NCI-H2081 treated with DMSO at 0.1 percent for 48 hours (cell line): ENCODE data around the gene LOC128125822.
"Not testable (repeated sequence)": the region's sequence is repeated elsewhere in the genome, so short reads cannot be mapped to it uniquely, and the experiment has no call there.

Experiments used
- DNase-seq: peaks from one replicate; lab custom pipeline; 2025; lab: John Stamatoyannopoulos, UW

LOC128125822 gene

DNA sequence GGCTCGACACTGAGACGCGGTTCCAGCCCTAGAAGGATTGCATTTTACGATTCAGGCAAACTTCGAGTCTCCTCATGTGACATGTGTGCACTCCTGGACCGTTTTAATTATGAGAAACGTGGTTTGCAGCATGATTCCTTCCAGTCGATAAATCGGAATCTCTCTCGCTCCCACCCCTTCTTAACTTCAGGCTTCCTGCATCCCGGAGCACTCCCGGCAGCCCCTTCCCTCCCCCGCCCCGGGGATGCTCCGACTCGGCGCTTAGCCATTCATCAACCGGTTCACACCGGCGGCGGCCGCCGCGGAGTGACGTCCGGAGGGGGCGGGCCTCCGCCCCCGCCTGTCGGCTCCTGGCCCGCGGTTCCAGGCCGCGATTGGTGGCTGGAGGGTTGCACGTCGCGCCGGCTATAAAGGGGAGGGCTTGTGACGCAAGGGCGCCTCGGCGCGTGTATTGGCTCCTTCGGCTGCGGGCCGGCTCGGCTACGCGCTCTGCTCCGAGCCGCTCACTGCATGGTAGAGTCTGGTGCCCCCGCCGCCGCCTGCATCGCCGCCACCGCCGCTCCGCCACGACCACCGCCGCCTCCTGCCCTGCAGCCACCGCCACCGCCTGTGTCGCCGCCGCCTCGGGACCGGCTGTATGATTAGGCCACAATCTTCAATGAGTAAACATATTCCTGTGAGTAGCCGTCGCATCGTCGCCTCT, at the start of gene LOC128125822, which contains the start of gene PTP4A1:
LOC128125822 (plus strand) TSS at position 437 of the 703 bp plus-strand sequence.
PTP4A1 (plus strand) TSS at position 437 of the 703 bp plus-strand sequence. CDS start 4,401 bp downstream, outside the sequence.
- DNase-seq, result peak; percentile 70

DNA sequence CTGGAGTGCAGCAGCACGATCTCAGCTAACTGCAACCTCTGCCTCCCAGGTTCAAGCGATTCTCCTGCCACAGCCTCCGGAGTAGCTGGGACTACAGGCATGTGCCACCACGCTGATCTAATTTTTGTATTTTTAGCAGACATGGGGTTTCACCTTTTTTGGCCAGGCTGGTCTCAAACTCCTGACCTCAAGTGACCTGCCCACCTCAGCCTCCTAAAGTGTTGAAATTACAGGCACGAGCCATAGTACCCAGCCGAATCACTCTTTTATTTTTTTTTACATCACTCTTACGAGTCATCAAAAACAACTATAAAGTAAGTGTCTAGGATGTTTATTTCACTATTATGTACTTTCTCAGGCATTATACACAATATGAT, 49.4 kb upstream of the LOC128125822 start:
- not testable (repeated sequence) for DNase-seq

DNA sequence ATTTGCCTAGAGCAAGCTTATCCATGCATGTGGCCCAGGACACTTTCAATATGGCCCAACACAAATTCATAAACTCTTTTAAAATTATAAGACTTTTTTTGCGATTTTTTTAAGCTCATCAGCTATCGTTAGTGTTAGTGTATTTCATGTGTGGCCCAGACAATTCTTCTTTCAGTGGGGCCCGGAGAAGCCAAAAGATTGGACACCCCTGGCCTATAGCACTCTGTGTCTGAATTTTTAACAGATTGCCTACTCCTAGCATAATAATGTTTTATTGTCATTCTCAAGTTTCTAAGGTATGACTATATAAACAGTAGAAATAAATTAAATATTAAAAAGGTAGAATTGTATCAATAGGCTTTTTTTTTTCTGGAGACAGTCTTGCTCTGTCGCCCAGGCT, 48.6 kb upstream of the LOC128125822 start:
- no peak for DNase-seq

GRCh38 chr6:63525186-63525878, 46.9 kb upstream of the LOC128125822 start:
- no peak for DNase-seq

DNA sequence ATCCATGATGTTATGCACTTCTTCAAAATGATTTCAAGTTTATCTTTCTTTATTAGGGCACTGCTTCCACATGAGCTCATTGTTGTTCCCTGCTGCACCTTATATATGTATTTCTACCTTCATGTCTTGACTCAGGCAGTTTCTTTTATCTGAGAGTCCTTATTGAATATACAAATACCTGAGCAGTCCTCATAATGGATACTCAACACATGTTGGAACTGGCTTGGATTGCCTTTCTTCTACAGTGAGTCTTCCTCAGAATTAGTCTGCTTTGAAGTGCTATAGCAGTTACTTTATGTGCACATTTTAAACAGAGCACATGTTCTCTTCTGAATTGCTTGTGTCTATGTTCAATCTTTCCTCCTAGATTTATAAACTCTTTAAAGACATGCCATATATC, 45.3 kb upstream of the LOC128125822 start:
- no peak for DNase-seq

- DNase-seq, result no peak
Observed at GRCh38 chr6:63527658-63528514, 44.4 kb upstream of the LOC128125822 start.

DNA sequence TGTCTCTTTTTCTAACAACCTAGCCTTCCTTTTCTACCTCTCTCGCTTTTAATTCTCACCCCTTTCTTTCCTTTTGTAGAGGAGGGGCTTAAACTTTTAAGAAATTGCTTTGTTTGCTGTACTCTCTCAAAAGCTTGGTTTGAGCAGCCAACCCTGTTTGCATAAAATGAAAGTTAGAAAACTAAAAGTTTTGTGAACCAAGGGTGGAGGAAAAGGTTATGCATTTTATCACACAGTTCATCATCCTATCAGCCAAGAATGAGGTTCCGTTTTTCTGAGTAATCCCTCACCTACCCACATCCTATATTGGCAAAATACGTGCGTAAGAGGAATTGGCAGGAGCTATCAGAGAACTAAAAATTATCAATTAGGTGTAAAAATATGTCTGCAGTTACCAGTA, 42.8 kb upstream of the LOC128125822 start:
- DNase-seq, result no peak

GRCh38 chr6:63530182-63530581, 42.1 kb upstream of the LOC128125822 start:
- DNase-seq, result no peak

DNA sequence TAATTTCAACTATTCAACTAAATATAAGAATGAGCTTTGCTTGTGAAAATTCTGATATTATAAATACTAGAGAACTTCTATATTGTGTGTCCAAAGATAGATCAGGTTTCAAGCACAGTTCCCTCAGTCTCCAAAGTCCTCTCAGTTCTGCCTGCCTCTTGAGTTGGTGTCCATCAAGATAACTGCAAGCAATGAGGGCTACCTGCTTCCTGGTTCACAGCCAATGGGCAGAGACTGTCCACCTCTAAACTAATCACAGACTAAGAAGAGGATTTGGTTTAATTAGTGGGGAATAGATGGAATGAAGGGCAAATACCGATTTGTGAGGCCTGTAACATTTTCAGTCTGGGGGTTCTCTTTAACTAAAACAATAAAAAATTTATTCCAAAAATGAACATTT, 41.3 kb upstream of the LOC128125822 start:
- DNase-seq, result no peak

- DNase-seq, result no peak
Observed at GRCh38 chr6:63533026-63533425, 39.3 kb upstream of the LOC128125822 start.

DNA sequence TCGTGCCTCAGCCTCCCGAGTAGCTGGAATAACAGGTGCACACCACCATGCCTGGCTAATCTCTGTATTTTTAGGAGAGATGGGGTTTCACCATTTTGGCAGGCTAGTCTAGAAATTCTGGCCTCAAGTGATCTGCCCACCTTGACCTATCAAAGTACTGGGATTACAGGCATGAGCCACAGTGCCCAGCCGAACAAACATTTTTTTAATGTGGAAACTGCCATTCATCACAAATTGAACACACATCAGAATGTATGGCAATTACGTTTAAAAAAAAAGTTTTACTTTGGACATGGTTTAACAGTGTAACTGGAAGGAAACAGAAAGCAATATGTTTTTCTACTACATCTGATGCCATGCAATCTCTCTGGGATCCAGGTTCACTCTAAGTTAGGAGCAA, 38.3 kb upstream of the LOC128125822 start:
- DNase-seq, result no peak

GRCh38 chr6:63537201-63537958, 34.9 kb upstream of the LOC128125822 start:
- no peak for DNase-seq

GRCh38 chr6:63537959-63538300, 34.4 kb upstream of the LOC128125822 start:
- DNase-seq, result no peak

DNA sequence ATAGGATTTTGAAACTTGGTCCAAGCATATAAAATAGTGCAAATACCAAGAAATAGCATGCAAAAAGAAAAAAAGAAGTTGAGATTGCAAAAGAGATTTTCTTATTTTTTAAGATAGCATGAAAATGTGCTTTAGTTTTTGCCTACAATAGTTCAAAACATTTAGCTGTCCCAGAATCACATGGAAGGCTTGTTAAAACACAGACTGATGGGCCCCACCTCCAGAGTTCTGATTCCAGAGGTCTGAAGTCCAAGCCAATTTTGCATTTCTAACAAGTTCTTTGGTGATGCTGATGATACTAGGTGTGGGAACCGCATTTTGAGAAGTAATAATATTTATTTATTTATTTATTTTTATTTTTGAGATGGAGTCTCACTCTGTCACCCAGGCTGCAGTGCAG, 33.7 kb upstream of the LOC128125822 start:
- no peak for DNase-seq

- DNase-seq, result no peak
Observed at GRCh38 chr6:63543001-63543400, 29.3 kb upstream of the LOC128125822 start.

GRCh38 chr6:63543982-63544381, 28.3 kb upstream of the LOC128125822 start:
- DNase-seq, result no peak

DNA sequence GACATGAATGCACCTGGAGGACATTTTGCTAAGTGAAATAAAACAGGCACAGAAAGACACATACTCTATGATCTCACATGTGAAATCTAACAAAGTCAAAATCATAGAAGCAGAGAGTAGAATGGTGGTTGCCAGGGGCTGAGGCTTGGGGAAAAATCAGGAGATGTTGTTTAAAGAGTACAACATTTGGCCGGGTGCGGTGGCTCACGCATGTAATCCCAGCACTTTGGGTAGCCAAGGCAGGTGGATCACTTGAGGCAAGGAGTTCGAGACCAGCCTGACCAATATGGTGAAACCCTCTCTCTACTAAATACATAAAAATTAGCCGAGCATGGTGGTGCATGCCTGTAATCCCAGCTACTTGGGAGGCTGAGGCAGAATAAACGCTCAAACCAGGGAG, 26.0 kb upstream of the LOC128125822 start:
- DNase-seq, result no peak

DNA sequence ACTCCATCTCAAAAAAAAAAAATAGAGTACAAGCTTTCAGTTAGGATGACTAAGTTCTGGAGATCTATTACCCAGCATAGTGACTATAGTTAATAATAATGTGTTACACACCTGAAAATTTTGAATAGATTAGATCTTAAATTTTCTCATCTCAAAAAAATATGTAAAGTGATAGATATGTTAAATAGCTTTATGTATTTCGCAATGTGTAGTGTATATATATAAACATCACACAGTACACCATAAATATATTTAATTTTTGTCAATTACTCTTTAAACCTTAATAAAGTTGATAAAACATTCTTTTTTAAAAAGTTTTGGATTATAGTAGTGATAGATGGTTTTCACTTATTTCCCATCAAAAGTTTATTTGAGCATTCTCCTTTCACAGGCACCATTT, 25.6 kb upstream of the LOC128125822 start:
- no peak for DNase-seq

DNA sequence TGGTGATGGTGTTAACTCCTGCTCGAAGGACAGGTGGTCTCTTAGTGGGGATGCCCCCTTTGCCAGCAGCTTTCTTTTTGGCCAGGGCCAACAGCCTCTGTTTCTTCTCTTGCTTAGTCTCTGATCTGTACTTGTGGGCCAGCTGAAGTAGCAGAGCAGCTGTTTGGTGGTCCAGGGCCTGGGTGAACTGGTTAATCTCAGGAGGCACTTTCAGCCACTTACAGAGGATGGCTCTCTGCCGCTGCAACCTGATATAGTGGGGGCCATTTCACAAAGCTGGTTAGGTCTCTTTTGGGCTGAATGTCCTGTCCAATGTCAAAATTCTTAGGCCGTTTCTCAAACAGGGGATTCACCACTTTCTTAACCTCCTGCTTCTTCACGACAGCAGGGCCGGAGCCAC, 23.2 kb upstream of the LOC128125822 start:
- DNase-seq, result no peak

- DNase-seq, result no peak
Observed at GRCh38 chr6:63553208-63553607, 19.1 kb upstream of the LOC128125822 start.

DNA sequence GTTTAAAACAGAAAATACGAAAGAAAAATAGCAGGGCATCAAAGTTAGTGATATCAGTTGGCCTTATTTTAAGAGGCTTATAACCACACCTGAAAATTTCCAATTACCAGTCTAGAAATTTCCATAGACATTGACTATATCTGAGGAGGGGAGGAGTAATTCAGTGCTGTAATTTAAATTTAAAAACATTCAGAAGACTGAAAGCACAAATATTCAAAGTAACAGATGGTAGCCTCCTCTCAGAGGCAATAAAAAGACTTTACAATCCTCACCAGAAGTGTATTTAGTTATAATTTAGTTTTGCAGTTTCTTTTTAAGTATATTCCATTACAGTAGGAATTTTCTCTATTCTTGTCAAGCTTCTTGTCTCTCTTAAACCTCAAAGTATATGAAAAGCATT, 18.4 kb upstream of the LOC128125822 start:
- DNase-seq, result no peak

DNA sequence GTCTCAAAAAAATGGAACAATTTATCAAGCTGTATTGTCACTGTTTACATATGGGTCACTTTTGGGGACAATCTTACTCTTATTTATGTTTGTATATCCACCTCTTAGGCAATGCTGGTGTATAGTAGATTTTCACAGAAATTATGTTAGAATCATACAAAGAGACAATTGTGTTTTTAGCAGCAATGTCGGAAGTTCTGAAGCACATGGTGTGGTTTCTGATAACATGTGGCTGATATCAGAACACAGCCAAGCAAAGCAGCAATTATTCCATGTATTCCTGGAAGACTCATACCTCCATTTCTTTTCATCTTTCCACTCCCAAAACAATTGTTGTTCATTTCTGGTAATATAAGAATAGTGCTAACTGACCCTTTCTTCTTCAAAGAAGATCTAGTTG, 17.5 kb upstream of the LOC128125822 start:
- no peak for DNase-seq
